ENCODE measurements around the gene RIMS1. TPM values are rescaled to one million over a fixed set of nuclear protein-coding genes. Genes with fewer than 3 reads are reported as not detected.

The RIMS1 gene
- total and polyA plus RNA-seq, 4 donors, result 30.1 to 128 (median 49.5) TPM

- 90% methylated on average over 2 of the region's 4 CpGs for WGBS (ENCODE audit: insufficient coverage)
- peak in 2 of 6 donors; percentile 7 for DNase-seq (ENCODE audit: low read depth in 4 of 6, low spot score in 6 of 6)
- H3K27ac ChIP-seq (ENCODE audit: low read depth, low read length), result no peak overlapping the region
- no peaks in the 10 kb centered on the region for H3K9me3 ChIP-seq (ENCODE audit: control insufficient read depth, insufficient read depth, low read length)
- no peaks in the 10 kb centered on the region for H3K27me3 ChIP-seq (ENCODE audit: control insufficient read depth, insufficient read depth, low read length)
- no peaks in the 10 kb centered on the region for H3K4me1 ChIP-seq (ENCODE audit: control insufficient read depth, insufficient read depth, low read length)
- no peaks in the 10 kb centered on the region for H3K36me3 ChIP-seq (ENCODE audit: control insufficient read depth, insufficient read depth, low read length)
- no peak overlapping the region for H3K4me3 ChIP-seq (ENCODE audit: low read depth, low read length)
Measured at GRCh38 chr6:72246926-72247325, 360.6 kb downstream of the RIMS1 start.

DNA sequence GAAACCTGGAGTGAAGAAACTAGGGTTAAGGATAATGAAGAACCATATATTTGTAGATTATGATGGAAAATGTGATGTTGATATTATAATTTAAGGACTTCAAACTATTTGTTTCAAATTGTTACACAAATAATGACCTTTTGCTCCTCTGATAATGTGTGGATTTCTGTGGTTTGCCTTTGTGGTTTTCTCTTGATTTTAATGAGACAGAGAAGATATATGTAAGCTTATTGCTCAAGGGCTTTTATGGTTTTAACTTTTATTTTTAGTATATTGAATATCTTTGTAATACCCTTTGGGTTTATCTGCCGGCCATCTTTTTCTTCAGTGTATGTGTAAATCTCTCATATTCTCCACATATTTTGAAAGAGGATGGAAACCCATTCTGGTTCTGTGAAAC, 362.3 kb downstream of the RIMS1 start:
- no CpG with 5 or more reads among the region's 1 CpG for WGBS (ENCODE audit: insufficient coverage)
- no peaks in the 10 kb centered on the region for H3K4me1 ChIP-seq (ENCODE audit: control insufficient read depth, insufficient read depth, low read length)
- no peak overlapping the region for H3K4me3 ChIP-seq (ENCODE audit: low read depth, low read length)
- DNase-seq (ENCODE audit: low read depth in 4 of 6, low spot score in 6 of 6), result no peak
- no peaks in the 10 kb centered on the region for H3K27me3 ChIP-seq (ENCODE audit: control insufficient read depth, insufficient read depth, low read length)
- no peaks in the 10 kb centered on the region for H3K36me3 ChIP-seq (ENCODE audit: control insufficient read depth, insufficient read depth, low read length)
- no peak overlapping the region for H3K27ac ChIP-seq (ENCODE audit: low read depth, low read length)
- no peaks in the 10 kb centered on the region for H3K9me3 ChIP-seq (ENCODE audit: control insufficient read depth, insufficient read depth, low read length)

DNA sequence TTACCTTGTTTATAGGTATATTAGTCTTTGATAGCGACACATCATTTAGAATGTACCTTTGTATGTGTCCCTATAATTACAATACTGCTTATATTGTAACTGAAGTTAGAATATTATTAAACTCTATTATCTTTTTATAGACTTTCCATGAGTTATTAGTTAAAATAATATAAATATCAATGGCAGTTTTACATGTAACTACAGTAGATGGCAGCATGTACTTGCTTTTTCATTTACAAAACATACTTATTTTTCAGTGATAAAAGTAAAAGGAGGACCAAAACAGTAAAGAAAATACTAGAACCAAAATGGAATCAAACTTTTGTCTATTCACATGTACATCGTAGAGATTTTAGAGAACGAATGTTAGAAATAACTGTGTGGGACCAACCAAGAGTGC, 364.3 kb downstream of the RIMS1 start:
- no peak overlapping the region for H3K4me3 ChIP-seq (ENCODE audit: low read depth, low read length)
- H3K9me3 ChIP-seq (ENCODE audit: control insufficient read depth, insufficient read depth, low read length), result no peaks in the 10 kb centered on the region
- H3K4me1 ChIP-seq (ENCODE audit: control insufficient read depth, insufficient read depth, low read length), result no peaks in the 10 kb centered on the region
- H3K36me3 ChIP-seq (ENCODE audit: control insufficient read depth, insufficient read depth, low read length), result no peaks in the 10 kb centered on the region
- H3K27ac ChIP-seq (ENCODE audit: low read depth, low read length), result no peak overlapping the region
- H3K27me3 ChIP-seq (ENCODE audit: control insufficient read depth, insufficient read depth, low read length), result no peaks in the 10 kb centered on the region
- no peak for DNase-seq (ENCODE audit: low read depth in 4 of 6, low spot score in 6 of 6)
- no CpG with 5 or more reads among the region's 3 CpGs for whole genome bisulfite sequencing (ENCODE audit: insufficient coverage)

GRCh38 chr6:72260489-72260888, 374.1 kb downstream of the RIMS1 start:
- no peak overlapping the region for H3K27ac ChIP-seq (ENCODE audit: low read depth, low read length)
- DNase-seq (ENCODE audit: low read depth in 4 of 6, low spot score in 6 of 6), result no peak
- no peak overlapping the region for H3K4me3 ChIP-seq (ENCODE audit: low read depth, low read length)
- no peaks in the 10 kb centered on the region for H3K27me3 ChIP-seq (ENCODE audit: control insufficient read depth, insufficient read depth, low read length)
- H3K4me1 ChIP-seq (ENCODE audit: control insufficient read depth, insufficient read depth, low read length), result no peaks in the 10 kb centered on the region
- no peaks in the 10 kb centered on the region for H3K36me3 ChIP-seq (ENCODE audit: control insufficient read depth, insufficient read depth, low read length)
- no peaks in the 10 kb centered on the region for H3K9me3 ChIP-seq (ENCODE audit: control insufficient read depth, insufficient read depth, low read length)
- no CpG with 5 or more reads among the region's 3 CpGs for WGBS (ENCODE audit: insufficient coverage)

GRCh38 chr6:72261554-72261953, 375.2 kb downstream of the RIMS1 start:
- Histone ChIP-seq H3K4me1 (ENCODE audit: control insufficient read depth, insufficient read depth, low read length) (no peaks in the 10 kb centered on the region), H3K36me3 (ENCODE audit: control insufficient read depth, insufficient read depth, low read length) (no peaks in the 10 kb centered on the region), H3K27me3 (ENCODE audit: control insufficient read depth, insufficient read depth, low read length) (no peaks in the 10 kb centered on the region), H3K27ac (ENCODE audit: low read depth, low read length) (no peak overlapping the region), H3K9me3 (ENCODE audit: control insufficient read depth, insufficient read depth, low read length) (no peaks in the 10 kb centered on the region), H3K4me3 (ENCODE audit: low read depth, low read length) (no peak overlapping the region)
- no peak for DNase-seq (ENCODE audit: low read depth in 4 of 6, low spot score in 6 of 6)
- no CpG with 5 or more reads among the region's 3 CpGs for WGBS (ENCODE audit: insufficient coverage)

GRCh38 chr6:72262254-72262653, 375.9 kb downstream of the RIMS1 start:
- Histone ChIP-seq H3K4me1 (ENCODE audit: control insufficient read depth, insufficient read depth, low read length) (no peaks in the 10 kb centered on the region), H3K9me3 (ENCODE audit: control insufficient read depth, insufficient read depth, low read length) (no peaks in the 10 kb centered on the region), H3K4me3 (ENCODE audit: low read depth, low read length) (no peak overlapping the region), H3K36me3 (ENCODE audit: control insufficient read depth, insufficient read depth, low read length) (no peaks in the 10 kb centered on the region), H3K27me3 (ENCODE audit: control insufficient read depth, insufficient read depth, low read length) (no peaks in the 10 kb centered on the region), H3K27ac (ENCODE audit: low read depth, low read length) (no peak overlapping the region)
- no CpG with 5 or more reads among the region's 4 CpGs for WGBS (ENCODE audit: insufficient coverage)
- no peak for DNase-seq (ENCODE audit: low read depth in 4 of 6, low spot score in 6 of 6)

- Histone ChIP-seq H3K4me1 (ENCODE audit: control insufficient read depth, insufficient read depth, low read length) (no peaks in the 10 kb centered on the region), H3K27me3 (ENCODE audit: control insufficient read depth, insufficient read depth, low read length) (no peaks in the 10 kb centered on the region), H3K9me3 (ENCODE audit: control insufficient read depth, insufficient read depth, low read length) (no peaks in the 10 kb centered on the region), H3K4me3 (ENCODE audit: low read depth, low read length) (no peak overlapping the region), H3K27ac (ENCODE audit: low read depth, low read length) (no peak overlapping the region), H3K36me3 (ENCODE audit: control insufficient read depth, insufficient read depth, low read length) (no peaks in the 10 kb centered on the region)
- no peak for DNase-seq (ENCODE audit: low read depth in 4 of 6, low spot score in 6 of 6)
- WGBS (ENCODE audit: insufficient coverage), result no CpG with 5 or more reads among the region's 1 CpG
Measured at GRCh38 chr6:72267470-72267869, 381.1 kb downstream of the RIMS1 start.

DNA sequence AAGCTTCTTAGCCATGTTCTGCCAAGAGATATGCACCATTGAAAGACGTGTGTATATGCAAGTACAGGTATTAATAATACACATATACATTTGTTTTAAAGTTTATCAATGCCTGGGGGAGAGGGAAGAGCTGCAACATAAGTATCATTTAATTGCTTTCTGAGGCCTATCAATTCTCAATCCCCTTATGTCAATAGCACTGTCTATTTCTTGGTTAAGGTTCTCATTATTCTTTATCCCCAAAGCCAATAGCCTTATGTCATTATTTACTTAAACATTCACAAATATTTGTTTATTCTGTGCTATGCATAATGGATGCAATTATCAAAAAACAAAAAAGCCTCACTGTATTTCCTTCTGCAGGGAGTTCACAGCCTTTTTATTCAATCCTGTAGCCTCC, 385.2 kb downstream of the RIMS1 start:
- Histone ChIP-seq H3K9me3 (ENCODE audit: control insufficient read depth, insufficient read depth, low read length) (no peaks in the 10 kb centered on the region), H3K27ac (ENCODE audit: low read depth, low read length) (no peak overlapping the region), H3K27me3 (ENCODE audit: control insufficient read depth, insufficient read depth, low read length) (no peaks in the 10 kb centered on the region), H3K4me1 (ENCODE audit: control insufficient read depth, insufficient read depth, low read length) (no peaks in the 10 kb centered on the region), H3K4me3 (ENCODE audit: low read depth, low read length) (no peak overlapping the region), H3K36me3 (ENCODE audit: control insufficient read depth, insufficient read depth, low read length) (no peaks in the 10 kb centered on the region)
- DNase-seq (ENCODE audit: low read depth in 4 of 6, low spot score in 6 of 6), result no peak
- WGBS (ENCODE audit: insufficient coverage), result no CpG with 5 or more reads among the region's 1 CpG

DNA sequence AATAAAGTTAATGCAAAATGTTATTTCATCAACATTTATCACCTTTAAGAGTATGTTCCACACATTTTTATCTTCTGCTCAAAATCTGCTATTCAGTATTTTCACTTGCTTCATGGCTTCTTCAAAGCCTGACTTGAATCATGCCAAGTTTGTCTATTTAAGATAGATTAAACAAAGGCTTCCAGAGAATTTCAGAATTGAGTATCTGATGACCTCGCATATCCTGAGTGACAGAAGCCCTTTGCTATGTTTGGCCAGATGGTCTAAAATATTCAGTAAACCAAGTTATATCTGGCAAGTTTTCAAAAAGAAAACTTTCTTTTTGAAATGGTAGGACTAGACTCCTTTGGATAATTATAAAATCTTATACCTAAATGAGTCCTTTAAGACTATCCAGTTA, 386.6 kb downstream of the RIMS1 start:
- no peak for DNase-seq (ENCODE audit: low read depth in 4 of 6, low spot score in 6 of 6)
- H3K36me3 ChIP-seq (ENCODE audit: control insufficient read depth, insufficient read depth, low read length), result no peaks in the 10 kb centered on the region
- no peaks in the 10 kb centered on the region for H3K27me3 ChIP-seq (ENCODE audit: control insufficient read depth, insufficient read depth, low read length)
- H3K4me3 ChIP-seq (ENCODE audit: low read depth, low read length), result no peak overlapping the region
- no peaks in the 10 kb centered on the region for H3K9me3 ChIP-seq (ENCODE audit: control insufficient read depth, insufficient read depth, low read length)
- H3K27ac ChIP-seq (ENCODE audit: low read depth, low read length), result no peak overlapping the region
- no peaks in the 10 kb centered on the region for H3K4me1 ChIP-seq (ENCODE audit: control insufficient read depth, insufficient read depth, low read length)
- WGBS (ENCODE audit: insufficient coverage), result 60% methylated on average over 1 of the region's 1 CpG

- no CpG with 5 or more reads among the region's 1 CpG for WGBS (ENCODE audit: insufficient coverage)
- no peak overlapping the region for H3K4me3 ChIP-seq (ENCODE audit: low read depth, low read length)
Measured at GRCh38 chr6:72275888-72276287, 389.5 kb downstream of the RIMS1 start.

More at GRCh38 chr6:72275888-72276287, 389.5 kb downstream of the RIMS1 start:
- no peak for DNase-seq (ENCODE audit: low read depth in 4 of 6, low spot score in 6 of 6)
- Histone ChIP-seq H3K27me3 (ENCODE audit: control insufficient read depth, insufficient read depth, low read length) (no peaks in the 10 kb centered on the region), H3K9me3 (ENCODE audit: control insufficient read depth, insufficient read depth, low read length) (no peaks in the 10 kb centered on the region), H3K36me3 (ENCODE audit: control insufficient read depth, insufficient read depth, low read length) (no peaks in the 10 kb centered on the region), H3K27ac (ENCODE audit: low read depth, low read length) (no peak overlapping the region), H3K4me1 (ENCODE audit: control insufficient read depth, insufficient read depth, low read length) (no peaks in the 10 kb centered on the region)
